HUES48 (cell line): Measurements from ENCODE around the gene TTC6.

Experiments
- H3K27ac ChIP-seq: one replicate; pipeline ENCODE4 v1.7.0; 2013; ENCODE audit warnings: low read depth, low read length, inconsistent platforms
- H3K27me3 ChIP-seq: 2 replicates; pipeline ENCODE4 v1.6.1; 2013; ENCODE audit warnings: mild to moderate bottlenecking, low read length; ENCODE audit not compliant: control insufficient read depth, insufficient read depth
- H3K36me3 ChIP-seq: 2 replicates; pipeline ENCODE4 v1.6.1; 2013; ENCODE audit warnings: low read length; ENCODE audit not compliant: control insufficient read depth, insufficient read depth
- H3K4me1 ChIP-seq: 2 replicates; pipeline ENCODE4 v1.6.1; 2013; ENCODE audit warnings: mild to moderate bottlenecking, low read length; ENCODE audit not compliant: control insufficient read depth, insufficient read depth
- H3K4me3 ChIP-seq: 2 replicates; pipeline ENCODE4 v1.5.1; 2013; ENCODE audit warnings: mild to moderate bottlenecking, low read depth, low read length
- H3K9ac ChIP-seq: 2 replicates; pipeline ENCODE4 v1.6.1; 2013; ENCODE audit warnings: mild to moderate bottlenecking, low read depth, low read length, moderate library complexity
- H3K9me3 ChIP-seq: 2 replicates; pipeline ENCODE4 v1.6.1; 2013; ENCODE audit warnings: low read length; ENCODE audit not compliant: control insufficient read depth, insufficient read depth

TTC6 gene

GRCh38 chr14:37585971-37586796 lies 9.2 kb upstream of the TTC6 start:
- Histone ChIP-seq H3K9ac (no peak overlapping the region), H3K36me3 (no peaks in the 10 kb centered on the region), H3K9me3 (no peaks in the 10 kb centered on the region), H3K4me3 (no peak overlapping the region), H3K27me3 (peaks cover 99% of the 10 kb centered on the region), H3K4me1 (peaks cover 45% of the 10 kb centered on the region), H3K27ac (no peak overlapping the region)

- H3K9ac ChIP-seq = no peak overlapping the region
- H3K4me1 ChIP-seq = peaks cover 45% of the 10 kb centered on the region
- H3K27ac ChIP-seq = no peak overlapping the region
- H3K36me3 ChIP-seq = no peaks in the 10 kb centered on the region
- H3K9me3 ChIP-seq = no peaks in the 10 kb centered on the region
- H3K27me3 ChIP-seq = peaks cover 99% of the 10 kb centered on the region
- no peak overlapping the region for H3K4me3 ChIP-seq
Measured at GRCh38 chr14:37586797-37587130, 8.7 kb upstream of the TTC6 start.

- peaks cover 45% of the 10 kb centered on the region for H3K4me1 ChIP-seq
- H3K4me3 ChIP-seq = peak overlapping the region; percentile 62
- peaks cover 99% of the 10 kb centered on the region for H3K27me3 ChIP-seq
- H3K36me3 ChIP-seq = no peaks in the 10 kb centered on the region
- H3K27ac ChIP-seq = no peak overlapping the region
- H3K9ac ChIP-seq = no peak overlapping the region
- no peaks in the 10 kb centered on the region for H3K9me3 ChIP-seq
Measured at GRCh38 chr14:37587131-37587803, 8.2 kb upstream of the TTC6 start.

GRCh38 chr14:37587881-37588666 lies 7.4 kb upstream of the TTC6 start:
- Histone ChIP-seq H3K9me3 (no peaks in the 10 kb centered on the region), H3K36me3 (no peaks in the 10 kb centered on the region), H3K27ac (peak overlapping the region; percentile 47), H3K4me1 (peaks cover 50% of the 10 kb centered on the region), H3K4me3 (peak overlapping the region; percentile 62), H3K9ac (no peak overlapping the region), H3K27me3 (peaks cover 99% of the 10 kb centered on the region)

GRCh38 chr14:37588667-37588955 lies 6.8 kb upstream of the TTC6 start:
- Histone ChIP-seq H3K9me3 (no peaks in the 10 kb centered on the region), H3K4me3 (peak overlapping the region; percentile 62), H3K4me1 (peaks cover 50% of the 10 kb centered on the region), H3K27me3 (peaks cover 99% of the 10 kb centered on the region), H3K36me3 (no peaks in the 10 kb centered on the region), H3K27ac (peak overlapping the region; percentile 47), H3K9ac (no peak overlapping the region)

- peak overlapping the region; percentile 62 for H3K4me3 ChIP-seq
- H3K36me3 ChIP-seq = no peaks in the 10 kb centered on the region
- peaks cover 99% of the 10 kb centered on the region for H3K27me3 ChIP-seq
- no peaks in the 10 kb centered on the region for H3K9me3 ChIP-seq
- H3K9ac ChIP-seq = no peak overlapping the region
- peaks cover 49% of the 10 kb centered on the region for H3K4me1 ChIP-seq
- H3K27ac ChIP-seq = no peak overlapping the region
Measured at GRCh38 chr14:37588956-37589714, 6.3 kb upstream of the TTC6 start.

- Histone ChIP-seq H3K27ac (no peak overlapping the region), H3K4me1 (peaks cover 41% of the 10 kb centered on the region), H3K36me3 (no peaks in the 10 kb centered on the region), H3K9me3 (no peaks in the 10 kb centered on the region), H3K4me3 (no peak overlapping the region), H3K27me3 (peaks cover 99% of the 10 kb centered on the region), H3K9ac (no peak overlapping the region)
Measured at GRCh38 chr14:37589715-37590427, 5.6 kb upstream of the TTC6 start.

GRCh38 chr14:37590428-37591139 lies 4.8 kb upstream of the TTC6 start:
- Histone ChIP-seq H3K27me3 (peaks cover 99% of the 10 kb centered on the region), H3K36me3 (no peaks in the 10 kb centered on the region), H3K27ac (no peak overlapping the region), H3K9ac (no peak overlapping the region), H3K9me3 (no peaks in the 10 kb centered on the region), H3K4me3 (no peak overlapping the region), H3K4me1 (peaks cover 35% of the 10 kb centered on the region)

GRCh38 chr14:37591311-37591940 lies 4.0 kb upstream of the TTC6 start:
- Histone ChIP-seq H3K27me3 (peaks cover 99% of the 10 kb centered on the region), H3K4me3 (no peak overlapping the region; the same call in 1 of the 2 replicates), H3K4me1 (peaks cover 28% of the 10 kb centered on the region), H3K9me3 (no peaks in the 10 kb centered on the region), H3K27ac (no peak overlapping the region), H3K36me3 (no peaks in the 10 kb centered on the region), H3K9ac (no peak overlapping the region)
